ENCODE measurements around the gene NDRG3.

DNA sequence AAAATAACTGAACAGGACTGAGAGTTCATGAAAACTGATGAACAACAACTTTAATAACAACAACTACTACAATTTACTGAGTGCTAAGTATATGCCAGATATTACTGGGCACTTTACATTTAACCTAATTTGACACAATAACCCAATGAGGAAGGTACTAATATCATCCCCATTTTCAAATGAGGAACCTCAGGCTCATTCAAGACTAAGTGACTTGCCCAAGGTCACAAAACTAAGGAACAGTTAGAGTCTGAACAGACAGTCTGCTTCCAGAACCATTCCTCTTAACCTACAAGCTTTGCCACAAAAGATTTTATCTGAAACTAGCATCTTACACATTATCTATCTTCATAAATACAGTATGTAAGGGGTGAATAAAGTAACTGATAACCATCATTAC, 10.6 kb upstream of the NDRG3 start:
- TF ChIP-seq POLR2A (IDR thresholded peaks at IDR 0.05) = no peak
- TF ChIP-seq, protein P1, sequence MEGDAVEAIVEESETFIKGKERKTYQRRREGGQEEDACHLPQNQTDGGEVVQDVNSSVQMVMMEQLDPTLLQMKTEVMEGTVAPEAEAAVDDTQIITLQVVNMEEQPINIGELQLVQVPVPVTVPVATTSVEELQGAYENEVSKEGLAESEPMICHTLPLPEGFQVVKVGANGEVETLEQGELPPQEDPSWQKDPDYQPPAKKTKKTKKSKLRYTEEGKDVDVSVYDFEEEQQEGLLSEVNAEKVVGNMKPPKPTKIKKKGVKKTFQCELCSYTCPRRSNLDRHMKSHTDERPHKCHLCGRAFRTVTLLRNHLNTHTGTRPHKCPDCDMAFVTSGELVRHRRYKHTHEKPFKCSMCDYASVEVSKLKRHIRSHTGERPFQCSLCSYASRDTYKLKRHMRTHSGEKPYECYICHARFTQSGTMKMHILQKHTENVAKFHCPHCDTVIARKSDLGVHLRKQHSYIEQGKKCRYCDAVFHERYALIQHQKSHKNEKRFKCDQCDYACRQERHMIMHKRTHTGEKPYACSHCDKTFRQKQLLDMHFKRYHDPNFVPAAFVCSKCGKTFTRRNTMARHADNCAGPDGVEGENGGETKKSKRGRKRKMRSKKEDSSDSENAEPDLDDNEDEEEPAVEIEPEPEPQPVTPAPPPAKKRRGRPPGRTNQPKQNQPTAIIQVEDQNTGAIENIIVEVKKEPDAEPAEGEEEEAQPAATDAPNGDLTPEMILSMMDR (IDR thresholded peaks at IDR 0.05) = no peak
